MCF 10A (cell line): ENCODE measurements around the gene RAD18. TPM values are rescaled to one million over a fixed set of nuclear protein-coding genes. Genes with fewer than 3 reads are reported as not detected.

Experiments
- BruUV-seq: library from RNA; stranded (reverse); fragments of 400-500 nt; replicated peaks from 2 replicates; lab custom pipeline; 2021; lab: Mats Ljungman, UMichigan
- CTCF ChIA-PET: fragments of 300-600 bp; sonication (Branson Sonifier 250); formaldehyde crosslinking; extraction: SDS; loops from one replicate; lab custom pipeline; 2021; ENCODE audit warnings: antibody characterized with exemption, inconsistent platforms; lab: Yijun Ruan, JAX
- POLR2A ChIA-PET: fragments of 300-600, 350-650 bp; sonication (Branson Sonifier 250); formaldehyde crosslinking; extraction: SDS; loops from one replicate; lab custom pipeline; 2020; ENCODE audit warnings: antibody characterized with exemption, inconsistent platforms; lab: Yijun Ruan, JAX
- DNase-seq: peaks from one replicate; pipeline ENCODE4 v3.0.0-alpha.2; 2018; ENCODE audit not compliant: unreplicated experiment
- H3K27ac Mint-ChIP-seq: one replicate; pipeline ENCODE4 v1.8.0; 2022; ENCODE audit warnings: mild to moderate bottlenecking, low read depth, mixed read lengths; ENCODE audit not compliant: unreplicated experiment
- H3K27me3 Mint-ChIP-seq: one replicate; pipeline ENCODE4 v1.8.0; 2022; ENCODE audit warnings: mixed read lengths; ENCODE audit not compliant: insufficient read depth, unreplicated experiment
- H3K36me3 Mint-ChIP-seq: one replicate; pipeline ENCODE4 v1.8.0; 2022; ENCODE audit warnings: mild to moderate bottlenecking, moderate library complexity, mixed read lengths; ENCODE audit not compliant: insufficient read depth, unreplicated experiment
- H3K4me1 Mint-ChIP-seq: one replicate; pipeline ENCODE4 v1.8.0; 2022; ENCODE audit warnings: mixed read lengths; ENCODE audit not compliant: insufficient read depth, unreplicated experiment
- H3K4me3 Mint-ChIP-seq: one replicate; pipeline ENCODE4 v1.8.0; 2022; ENCODE audit warnings: mild to moderate bottlenecking, moderate library complexity, mixed read lengths; ENCODE audit not compliant: unreplicated experiment
- H3K9me3 Mint-ChIP-seq: one replicate; pipeline ENCODE4 v1.8.0; 2022; ENCODE audit warnings: mixed read lengths; ENCODE audit not compliant: unreplicated experiment
- intact Hi-C: fragments of 100-400 bp; cut with micrococcal nuclease; formaldehyde crosslinking; loops from 2 replicates; pipeline ENCODE4 v1.14.1; 2022
- total RNA-seq: library from RNA; stranded (reverse); gene quantifications from 2 replicates; pipeline ENCODE4 v1.2.3, GENCODE V29; 2022
- TF ChIP-seq, protein P1 (sequence below): fragments of 200-600 bp; IDR thresholded peaks from one replicate; pipeline ENCODE4 v1.8.0; 2022; ENCODE audit warnings: antibody characterized with exemption, mild to moderate bottlenecking; ENCODE audit not compliant: unreplicated experiment

The RAD18 gene
- total RNA-seq, 1 experiment from 2014 or later: 29.1 TPM

DNA sequence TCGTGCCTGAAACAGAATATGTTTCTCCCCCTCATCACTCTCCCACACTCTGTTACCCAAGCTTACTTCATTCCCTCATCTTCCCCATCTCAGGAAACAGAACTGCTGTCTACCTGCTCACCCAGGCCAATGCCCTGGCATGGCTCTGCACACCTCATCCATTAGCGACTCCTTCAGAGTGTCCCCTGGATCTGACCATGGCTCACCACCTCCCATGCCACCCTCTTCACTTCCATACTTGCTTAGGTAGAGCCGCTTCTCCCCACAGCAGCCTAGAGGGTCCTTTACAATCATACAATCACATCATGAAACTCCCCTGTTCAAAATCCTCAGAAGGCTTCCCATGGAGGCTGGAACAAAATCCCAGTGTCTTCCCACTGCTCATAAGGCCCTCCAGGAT, 33.9 kb upstream of the RAD18 start:
- Mint-ChIP-seq H3K36me3 (peaks cover 11% of the 10 kb centered on the region), H3K9me3 (no peaks in the 10 kb centered on the region), H3K4me1 (no peaks in the 10 kb centered on the region), H3K4me3 (no peak overlapping the region), H3K27ac (no peak overlapping the region), H3K27me3 (no peaks in the 10 kb centered on the region)
- POLR2A ChIA-PET: no interaction called here
- DNase-seq: no peak
- CTCF ChIA-PET: interaction anchor here (0.6 to 12.7 kb wide), 3 partner anchors 154 to 1879 kb away, joined by 3 to 167 read pairs (median 4); no protein-coding TSS in a partner anchor
- intact Hi-C loops: no loop called here
- TF ChIP-seq, protein P1, sequence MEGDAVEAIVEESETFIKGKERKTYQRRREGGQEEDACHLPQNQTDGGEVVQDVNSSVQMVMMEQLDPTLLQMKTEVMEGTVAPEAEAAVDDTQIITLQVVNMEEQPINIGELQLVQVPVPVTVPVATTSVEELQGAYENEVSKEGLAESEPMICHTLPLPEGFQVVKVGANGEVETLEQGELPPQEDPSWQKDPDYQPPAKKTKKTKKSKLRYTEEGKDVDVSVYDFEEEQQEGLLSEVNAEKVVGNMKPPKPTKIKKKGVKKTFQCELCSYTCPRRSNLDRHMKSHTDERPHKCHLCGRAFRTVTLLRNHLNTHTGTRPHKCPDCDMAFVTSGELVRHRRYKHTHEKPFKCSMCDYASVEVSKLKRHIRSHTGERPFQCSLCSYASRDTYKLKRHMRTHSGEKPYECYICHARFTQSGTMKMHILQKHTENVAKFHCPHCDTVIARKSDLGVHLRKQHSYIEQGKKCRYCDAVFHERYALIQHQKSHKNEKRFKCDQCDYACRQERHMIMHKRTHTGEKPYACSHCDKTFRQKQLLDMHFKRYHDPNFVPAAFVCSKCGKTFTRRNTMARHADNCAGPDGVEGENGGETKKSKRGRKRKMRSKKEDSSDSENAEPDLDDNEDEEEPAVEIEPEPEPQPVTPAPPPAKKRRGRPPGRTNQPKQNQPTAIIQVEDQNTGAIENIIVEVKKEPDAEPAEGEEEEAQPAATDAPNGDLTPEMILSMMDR: no peak
- BruUV-seq: no TSS peak

DNA sequence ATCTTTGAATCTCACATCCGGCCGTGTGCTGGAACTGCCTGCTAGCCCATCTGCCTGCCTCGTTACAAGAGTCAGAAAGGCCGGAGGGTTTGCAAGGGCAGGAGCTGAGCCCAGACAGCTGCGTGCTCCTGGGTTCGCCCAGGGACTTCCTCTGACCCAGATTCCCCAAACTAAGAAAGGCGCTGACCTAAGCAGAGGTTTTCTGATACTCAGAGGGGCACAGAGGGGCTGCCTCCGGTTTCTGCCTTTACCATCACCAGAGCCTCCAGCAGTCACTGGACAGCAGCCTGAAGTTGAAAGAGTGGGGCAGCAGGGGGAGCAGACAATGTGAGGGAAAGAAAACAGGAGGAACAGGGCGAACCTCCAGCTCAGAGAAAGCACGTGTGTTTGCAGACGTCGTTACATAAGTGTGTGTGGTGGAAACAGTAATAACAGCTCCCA, 33.4 kb upstream of the RAD18 start:
- H3K4me1 Mint-ChIP-seq: no peaks in the 10 kb centered on the region
- no TSS peak for BruUV-seq
- POLR2A ChIA-PET: no interaction called here

DNA sequence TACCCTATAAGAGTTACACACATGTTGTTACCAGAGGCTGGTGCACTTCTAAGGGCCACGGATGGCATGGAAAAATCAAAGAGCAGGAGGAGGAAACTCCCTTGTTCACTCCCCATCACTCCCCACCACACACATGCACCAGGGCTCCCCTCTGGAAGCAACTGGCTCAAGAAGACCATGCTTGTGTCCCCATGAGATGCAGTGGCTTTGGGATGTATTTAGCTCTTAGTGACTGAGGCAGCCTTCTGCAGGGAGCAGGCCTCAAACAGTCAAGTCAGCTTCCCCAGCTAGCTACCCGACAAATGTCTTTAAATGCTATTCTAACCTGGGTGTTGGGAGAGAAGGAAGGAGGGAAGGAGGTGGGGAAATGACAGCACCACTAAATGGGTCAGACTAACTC, 32.9 kb upstream of the RAD18 start:
- TF ChIP-seq, protein P1: no peak
- no peaks in the 10 kb centered on the region for H3K4me1 Mint-ChIP-seq
- intact Hi-C loops: no loop called here
- no TSS peak for BruUV-seq
- CTCF ChIA-PET: interaction anchor here (1.6 to 12.7 kb wide), 2 partner anchors 9 to 305 kb away, joined by 5 to 167 read pairs; no protein-coding TSS in a partner anchor
- no peak overlapping the region for H3K4me3 Mint-ChIP-seq
- H3K9me3 Mint-ChIP-seq: no peaks in the 10 kb centered on the region
- no peak for DNase-seq
- no peaks in the 10 kb centered on the region for H3K27me3 Mint-ChIP-seq
- peaks cover 9% of the 10 kb centered on the region for H3K36me3 Mint-ChIP-seq
- POLR2A ChIA-PET: no interaction called here
- H3K27ac Mint-ChIP-seq: no peak overlapping the region

More for the DNA sequence above, 33.4 kb upstream of the RAD18 start:
- no peaks in the 10 kb centered on the region for H3K27me3 Mint-ChIP-seq
- no peak overlapping the region for H3K4me3 Mint-ChIP-seq
- H3K9me3 Mint-ChIP-seq: no peaks in the 10 kb centered on the region
- intact Hi-C loops: no loop called here
- H3K27ac Mint-ChIP-seq: no peak overlapping the region
- peaks cover 9% of the 10 kb centered on the region for H3K36me3 Mint-ChIP-seq
- TF ChIP-seq, protein P1: no peak
- no peak for DNase-seq
- CTCF ChIA-PET: interaction anchor here (0.6 to 12.7 kb wide), 2 partner anchors 305 to 1879 kb away, joined by 3 to 167 read pairs; no protein-coding TSS in a partner anchor

DNA sequence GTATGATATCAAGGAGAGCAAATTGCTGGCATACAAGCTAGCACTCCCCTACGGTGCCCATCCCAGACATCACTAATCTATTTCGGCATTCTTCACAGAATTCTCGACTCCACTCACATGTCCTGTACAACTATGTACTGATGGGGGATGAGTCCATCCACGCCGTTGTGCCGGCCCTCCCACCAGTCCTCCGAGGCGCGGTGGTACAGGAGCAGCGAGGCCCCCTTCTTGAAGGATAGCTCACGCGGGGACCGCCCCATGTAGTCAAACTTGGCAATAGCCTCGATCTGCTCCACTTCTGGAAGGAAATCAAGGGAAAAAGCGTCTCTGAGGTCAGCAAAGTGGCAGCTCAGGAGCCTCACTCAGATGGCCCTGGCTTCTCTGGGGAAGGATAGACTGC, 31.0 kb upstream of the RAD18 start:
- BruUV-seq: no TSS peak
- no peak overlapping the region for H3K27ac Mint-ChIP-seq
- DNase-seq: no peak
- peaks cover 19% of the 10 kb centered on the region for H3K36me3 Mint-ChIP-seq
- no peaks in the 10 kb centered on the region for H3K27me3 Mint-ChIP-seq
- H3K4me1 Mint-ChIP-seq: no peaks in the 10 kb centered on the region
- no peak overlapping the region for H3K4me3 Mint-ChIP-seq
- TF ChIP-seq, protein P1: no peak
- POLR2A ChIA-PET: no interaction called here
- H3K9me3 Mint-ChIP-seq: no peaks in the 10 kb centered on the region
- CTCF ChIA-PET: interaction anchor here (1.2 to 12.7 kb wide), 3 partner anchors 22 to 307 kb away, joined by 6 to 167 read pairs (median 6); partner anchors contain the start of gene SRGAP3
- intact Hi-C loops: no loop called here
